ENCODE data around the gene SLC36A4. TPM values are rescaled to one million over a fixed set of nuclear protein-coding genes. Genes with fewer than 3 reads are reported as not detected.
"Not testable (repeated sequence)": the region's sequence is repeated elsewhere in the genome, so short reads cannot be mapped to it uniquely, and the experiment has no call there.

Gene SLC36A4
- total RNA-seq, 1 experiment from 2014 or later = 12.5 TPM

GRCh38 chr11:93188726-93189125, 9.1 kb downstream of the SLC36A4 start:
- H3K9me3 ChIP-seq = no peaks in the 10 kb centered on the region
- CTCF ChIA-PET = no interaction called here
- H3K4me3 Mint-ChIP-seq (ENCODE audit: unreplicated experiment) = no peak overlapping the region
- no peak overlapping the region for H3K27ac Mint-ChIP-seq (ENCODE audit: unreplicated experiment)
- no peaks in the 10 kb centered on the region for H3K27me3 Mint-ChIP-seq (ENCODE audit: insufficient read depth, unreplicated experiment)
- H3K36me3 Mint-ChIP-seq (ENCODE audit: insufficient read depth, unreplicated experiment) = no peaks in the 10 kb centered on the region
- intact Hi-C loops (cut with micrococcal nuclease; ENCODE audit: unreplicated experiment) = no loop called here
- H3K9me3 Mint-ChIP-seq (ENCODE audit: unreplicated experiment) = peaks cover 24% of the 10 kb centered on the region
- H3K4me1 Mint-ChIP-seq (ENCODE audit: low read depth, unreplicated experiment) = no peaks in the 10 kb centered on the region
- H3K4me1 ChIP-seq = no peaks in the 10 kb centered on the region
- TF ChIP-seq CTCF (IDR thresholded peaks at IDR 0.05; ENCODE audit: insufficient read depth in 1 of 2, low read depth in 1 of 2, low read length in 1 of 2, severe bottlenecking in 1 of 2, unreplicated experiment in 1 of 2) = no peak
- H3K36me3 ChIP-seq (ENCODE audit: control insufficient read depth, insufficient read depth, low read length) = no peaks in the 10 kb centered on the region
- POLR2A ChIA-PET = no interaction called here
- no peak overlapping the region for H3K4me3 ChIP-seq (ENCODE audit: low read depth, low read length)
- H3K27me3 ChIP-seq (replicated peaks; ENCODE audit: control insufficient read depth, insufficient read depth, low read length) = no peaks in the 10 kb centered on the region; the same call in 1 of the 2 replicates
- no peak for DNase-seq
- BruUV-seq (replicated peaks) = no TSS peak

- no peaks in the 10 kb centered on the region for H3K36me3 Mint-ChIP-seq (ENCODE audit: insufficient read depth, unreplicated experiment)
- no peaks in the 10 kb centered on the region for H3K4me1 ChIP-seq
- intact Hi-C loops (cut with micrococcal nuclease; ENCODE audit: unreplicated experiment) = no loop called here
- no peak for TF ChIP-seq CTCF (IDR thresholded peaks at IDR 0.05; ENCODE audit: insufficient read depth in 1 of 2, low read depth in 1 of 2, low read length in 1 of 2, severe bottlenecking in 1 of 2, unreplicated experiment in 1 of 2)
- no peak overlapping the region for H3K27ac Mint-ChIP-seq (ENCODE audit: unreplicated experiment)
- DNase-seq = no peak
- CTCF ChIA-PET = no interaction called here
- H3K9me3 ChIP-seq = no peaks in the 10 kb centered on the region
- H3K36me3 ChIP-seq (ENCODE audit: control insufficient read depth, insufficient read depth, low read length) = no peaks in the 10 kb centered on the region
- no peaks in the 10 kb centered on the region; the same call in 1 of the 2 replicates for H3K27me3 ChIP-seq (replicated peaks; ENCODE audit: control insufficient read depth, insufficient read depth, low read length)
- H3K4me3 Mint-ChIP-seq (ENCODE audit: unreplicated experiment) = no peak overlapping the region
- POLR2A ChIA-PET = no interaction called here
- no peaks in the 10 kb centered on the region for H3K4me1 Mint-ChIP-seq (ENCODE audit: low read depth, unreplicated experiment)
- no TSS peak for BruUV-seq (replicated peaks)
- no peak overlapping the region for H3K4me3 ChIP-seq (ENCODE audit: low read depth, low read length)
- H3K27me3 Mint-ChIP-seq (ENCODE audit: insufficient read depth, unreplicated experiment) = no peaks in the 10 kb centered on the region
- peaks cover 24% of the 10 kb centered on the region for H3K9me3 Mint-ChIP-seq (ENCODE audit: unreplicated experiment)
These were observed 10.5 kb downstream of the SLC36A4 start for GRCh38 chr11:93187290-93187689.

GRCh38 chr11:93177891-93178290, 19.9 kb downstream of the SLC36A4 start:
- H3K4me3 ChIP-seq (ENCODE audit: low read depth, low read length); H3K4me1 ChIP-seq; DNase-seq; intact Hi-C loops (cut with micrococcal nuclease; ENCODE audit: unreplicated experiment); CTCF ChIA-PET; H3K36me3 ChIP-seq (ENCODE audit: control insufficient read depth, insufficient read depth, low read length); H3K4me3 Mint-ChIP-seq (ENCODE audit: unreplicated experiment); H3K27me3 Mint-ChIP-seq (ENCODE audit: insufficient read depth, unreplicated experiment); BruUV-seq (replicated peaks); POLR2A ChIA-PET; H3K4me1 Mint-ChIP-seq (ENCODE audit: low read depth, unreplicated experiment); H3K27me3 ChIP-seq (replicated peaks; ENCODE audit: control insufficient read depth, insufficient read depth, low read length); H3K27ac Mint-ChIP-seq (ENCODE audit: unreplicated experiment): not testable (repeated sequence)
- peaks cover 12% of the 10 kb centered on the region; the same call in 1 of the 2 replicates for H3K9me3 ChIP-seq
- Mint-ChIP-seq H3K9me3 (ENCODE audit: unreplicated experiment) (peaks cover 25% of the 10 kb centered on the region), H3K36me3 (ENCODE audit: insufficient read depth, unreplicated experiment) (peaks cover 19% of the 10 kb centered on the region)
